HG03064 (cell line): ENCODE results near the gene OBP2A.

Source experiments
- ATAC-seq: cut with Tn5 transposase; IDR thresholded peaks from one replicate; pipeline ENCODE4 v1.9.1; 2021; ENCODE audit warnings: low read depth; ENCODE audit not compliant: unreplicated experiment

OBP2A gene

DNA sequence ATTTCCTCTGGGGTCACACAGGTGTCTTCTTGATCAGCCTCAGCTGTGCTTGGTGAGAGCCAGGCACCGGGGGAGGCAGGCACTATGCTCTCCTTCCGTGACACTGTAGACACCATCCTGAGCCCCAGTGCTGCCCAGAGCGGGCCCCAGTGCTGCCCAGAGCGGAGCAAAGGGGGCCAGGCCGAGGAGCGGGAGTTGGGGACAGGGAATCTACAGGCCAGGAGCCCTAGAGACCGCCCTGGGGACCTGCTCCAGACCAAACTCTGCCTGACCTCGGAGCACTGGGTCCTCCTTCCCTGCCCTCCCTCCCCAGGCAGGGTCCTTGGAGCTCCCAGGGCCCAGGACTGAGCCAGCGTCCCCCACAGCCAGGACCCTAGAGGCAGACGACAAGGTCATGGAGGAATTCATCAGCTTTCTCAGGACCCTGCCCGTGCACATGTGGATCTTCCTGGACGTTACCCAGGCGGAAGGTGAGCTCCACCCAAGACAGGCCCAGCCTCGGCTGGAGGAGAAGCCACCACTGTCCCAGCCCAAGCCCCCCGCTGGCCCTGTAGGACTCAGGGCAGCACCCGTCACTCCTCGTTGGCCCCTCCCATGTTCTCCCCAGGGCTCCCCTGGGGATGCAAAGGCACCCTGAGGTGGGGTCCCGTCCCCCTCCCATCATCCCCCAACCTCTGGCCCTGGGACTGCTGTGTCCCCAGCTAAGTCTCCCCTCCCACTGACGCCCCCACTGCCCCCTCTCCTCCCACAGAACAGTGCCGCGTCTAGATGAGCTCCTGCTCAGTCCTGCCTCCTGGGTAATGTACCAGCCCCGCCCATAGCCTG is 45.8 kb downstream of the OBP2A start:
- ATAC-seq = no peak

DNA sequence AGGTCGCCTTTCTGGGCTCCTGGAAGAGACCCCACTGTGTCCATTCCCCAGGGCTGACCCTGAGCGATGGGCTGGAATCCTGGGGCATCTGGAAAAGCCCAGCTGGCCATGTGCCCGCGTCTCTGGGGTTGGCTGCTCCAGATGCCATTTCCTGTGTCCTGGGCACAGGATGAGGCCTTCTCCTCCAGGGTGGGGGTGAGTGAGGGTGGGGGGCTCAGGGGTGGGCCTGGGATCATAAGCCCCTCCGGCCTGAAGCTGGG is 46.3 kb downstream of the OBP2A start:
- ATAC-seq = no peak

DNA sequence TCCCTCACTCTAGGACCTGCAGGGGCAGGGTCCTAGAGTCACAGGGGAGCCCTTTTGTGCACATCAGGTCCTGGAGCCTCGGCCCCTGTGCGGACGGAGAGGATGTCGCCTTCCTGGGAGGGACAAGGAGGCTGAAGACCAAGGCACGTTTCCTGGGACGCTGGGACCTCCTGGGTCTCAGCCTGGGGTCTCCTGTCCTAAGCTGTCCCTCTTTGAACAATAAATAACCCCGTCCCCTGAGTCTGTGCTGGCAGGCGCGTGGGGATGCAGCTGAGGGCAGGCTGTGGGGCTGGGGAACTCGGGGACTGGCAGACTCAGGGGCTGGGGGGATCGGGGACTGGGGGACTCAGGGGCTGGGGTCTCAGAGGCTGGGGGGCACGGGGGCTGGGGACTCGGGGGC is 46.7 kb downstream of the OBP2A start:
- ATAC-seq = no peak

DNA sequence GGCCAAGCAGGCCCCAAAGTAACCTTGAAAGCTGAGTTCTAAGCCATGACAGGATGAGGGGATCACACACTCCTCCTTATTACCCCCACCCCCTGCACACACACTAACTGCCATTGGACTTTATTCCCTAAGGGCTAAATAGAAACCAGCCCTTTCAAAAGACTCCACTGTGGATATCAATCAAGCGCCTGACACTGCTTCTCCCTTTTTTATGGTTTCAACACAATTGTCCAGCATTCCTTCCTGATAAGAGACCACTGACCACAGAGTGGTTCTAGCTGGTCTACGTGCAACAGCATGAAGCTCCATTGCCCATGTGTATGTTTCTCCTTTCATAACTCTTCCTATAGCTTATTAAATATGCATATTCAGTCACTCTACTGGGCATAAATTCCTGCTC is 50.3 kb downstream of the OBP2A start:
- no peak for ATAC-seq
